PFSK-1 (cell line): ENCODE data around the gene PEX10.

Experiments used
- POLR2AphosphoS5 ChIP-seq: IDR thresholded peaks from 2 replicates; pipeline ENCODE4 v1.6.1; 2012; ENCODE audit warnings: low read depth, mild to moderate bottlenecking, control low read depth, low read length, moderate library complexity
- SIN3A ChIP-seq: IDR thresholded peaks from 2 replicates; pipeline ENCODE4 v1.6.1; 2012; ENCODE audit warnings: mild to moderate bottlenecking, low read length, moderate library complexity, borderline replicate concordance; ENCODE audit not compliant: insufficient read depth
- TAF1 ChIP-seq: IDR thresholded peaks from 2 replicates; pipeline ENCODE4 v1.6.1; 2012; ENCODE audit warnings: low read length, control low read depth, borderline replicate concordance; ENCODE audit not compliant: insufficient read depth
- TF ChIP-seq, protein P1 (sequence below), 2 experiments: IDR thresholded peaks; 2 replicates each; pipeline versions ENCODE4 v1.6.1 to v1.8.0; 2011 to 2012; ENCODE audit warnings: low read depth in 2 of 2, low read length in 2 of 2, control low read depth in 1 of 2, inconsistent platforms in 1 of 2, mild to moderate bottlenecking in 1 of 2, moderate library complexity in 1 of 2; ENCODE audit not compliant: insufficient read depth in 1 of 2

- TF ChIP-seq TAF1 (no peak), POLR2AphosphoS5 (no peak), SIN3A (no peak)
- TF ChIP-seq, protein P1, sequence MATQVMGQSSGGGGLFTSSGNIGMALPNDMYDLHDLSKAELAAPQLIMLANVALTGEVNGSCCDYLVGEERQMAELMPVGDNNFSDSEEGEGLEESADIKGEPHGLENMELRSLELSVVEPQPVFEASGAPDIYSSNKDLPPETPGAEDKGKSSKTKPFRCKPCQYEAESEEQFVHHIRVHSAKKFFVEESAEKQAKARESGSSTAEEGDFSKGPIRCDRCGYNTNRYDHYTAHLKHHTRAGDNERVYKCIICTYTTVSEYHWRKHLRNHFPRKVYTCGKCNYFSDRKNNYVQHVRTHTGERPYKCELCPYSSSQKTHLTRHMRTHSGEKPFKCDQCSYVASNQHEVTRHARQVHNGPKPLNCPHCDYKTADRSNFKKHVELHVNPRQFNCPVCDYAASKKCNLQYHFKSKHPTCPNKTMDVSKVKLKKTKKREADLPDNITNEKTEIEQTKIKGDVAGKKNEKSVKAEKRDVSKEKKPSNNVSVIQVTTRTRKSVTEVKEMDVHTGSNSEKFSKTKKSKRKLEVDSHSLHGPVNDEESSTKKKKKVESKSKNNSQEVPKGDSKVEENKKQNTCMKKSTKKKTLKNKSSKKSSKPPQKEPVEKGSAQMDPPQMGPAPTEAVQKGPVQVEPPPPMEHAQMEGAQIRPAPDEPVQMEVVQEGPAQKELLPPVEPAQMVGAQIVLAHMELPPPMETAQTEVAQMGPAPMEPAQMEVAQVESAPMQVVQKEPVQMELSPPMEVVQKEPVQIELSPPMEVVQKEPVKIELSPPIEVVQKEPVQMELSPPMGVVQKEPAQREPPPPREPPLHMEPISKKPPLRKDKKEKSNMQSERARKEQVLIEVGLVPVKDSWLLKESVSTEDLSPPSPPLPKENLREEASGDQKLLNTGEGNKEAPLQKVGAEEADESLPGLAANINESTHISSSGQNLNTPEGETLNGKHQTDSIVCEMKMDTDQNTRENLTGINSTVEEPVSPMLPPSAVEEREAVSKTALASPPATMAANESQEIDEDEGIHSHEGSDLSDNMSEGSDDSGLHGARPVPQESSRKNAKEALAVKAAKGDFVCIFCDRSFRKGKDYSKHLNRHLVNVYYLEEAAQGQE (IDR thresholded peaks at IDR 0.05; ENCODE audit: insufficient read depth in 1 of 2, low read depth in 2 of 2, low read length in 2 of 2), result no peak
Observed at GRCh38 chr1:2396476-2396875, 15.9 kb downstream of the PEX10 start.
